Measurements from ENCODE around the gene PRDM16. TPM values are rescaled to one million over a fixed set of nuclear protein-coding genes. Genes with fewer than 3 reads are reported as not detected.

Gene PRDM16
- total RNA-seq, 2 experiments from 2014 or later = not detected

GRCh38 chr1:3176820-3177219 is 107.8 kb downstream of the PRDM16 start:
- intact Hi-C loops (cut with micrococcal nuclease; ENCODE audit: unreplicated experiment) = no loop called here
- no TSS peak for BruUV-seq (replicated peaks)
- ChIA-PET CTCF (ENCODE audit: unreplicated experiment) (no interaction called here), POLR2A (no interaction called here)
- no peak for DNase-seq (ENCODE audit: low spot score)
- Histone ChIP-seq H3K9me2 (ENCODE audit: insufficient read depth, low read length) (no peaks in the 10 kb centered on the region), H3K27ac (ENCODE audit: low read depth, low read length, poor library complexity, severe bottlenecking) (no peak overlapping the region), H3K4me3 (ENCODE audit: low read depth, low read length, poor library complexity, severe bottlenecking) (no peak overlapping the region), H2AFZ (ENCODE audit: low read length) (no peak overlapping the region), H3K79me2 (ENCODE audit: insufficient read depth, low read depth, low read length) (no peaks in the 10 kb centered on the region), H3K36me3 (ENCODE audit: insufficient read depth, low read length) (no peaks in the 10 kb centered on the region), H4K20me1 (ENCODE audit: insufficient read depth, low read length) (no peaks in the 10 kb centered on the region), H3K9me3 (ENCODE audit: low read length) (0 out of 2 replicates have a peak, but pooled peaks cover 5% of the 10 kb centered on the region), H3K4me2 (ENCODE audit: low read length) (no peak overlapping the region), H3K4me1 (ENCODE audit: insufficient read depth, low read length, poor library complexity, severe bottlenecking) (no peaks in the 10 kb centered on the region)
- TF ChIP-seq EZH2phosphoT487 (IDR thresholded peaks at IDR 0.05; ENCODE audit: borderline replicate concordance, low read depth, low read length) (no peak), CTCF (conservative IDR thresholded peaks at IDR 0.05; ENCODE audit: low read length) (no peak)

GRCh38 chr1:3178279-3178678 is 109.3 kb downstream of the PRDM16 start:
- Histone ChIP-seq H3K4me2 (ENCODE audit: low read length) (no peak overlapping the region), H3K9me2 (ENCODE audit: insufficient read depth, low read length) (no peaks in the 10 kb centered on the region), H3K36me3 (ENCODE audit: insufficient read depth, low read length) (no peaks in the 10 kb centered on the region), H4K20me1 (ENCODE audit: insufficient read depth, low read length) (no peaks in the 10 kb centered on the region), H3K4me1 (ENCODE audit: insufficient read depth, low read length, poor library complexity, severe bottlenecking) (no peaks in the 10 kb centered on the region), H2AFZ (ENCODE audit: low read length) (no peak overlapping the region), H3K79me2 (ENCODE audit: insufficient read depth, low read depth, low read length) (no peaks in the 10 kb centered on the region), H3K9me3 (ENCODE audit: low read length) (0 out of 2 replicates have a peak, but pooled peaks cover 5% of the 10 kb centered on the region), H3K4me3 (ENCODE audit: low read depth, low read length, poor library complexity, severe bottlenecking) (no peak overlapping the region), H3K27ac (ENCODE audit: low read depth, low read length, poor library complexity, severe bottlenecking) (no peak overlapping the region)
- intact Hi-C loops (cut with micrococcal nuclease; ENCODE audit: unreplicated experiment) = no loop called here
- no peak for TF ChIP-seq EZH2phosphoT487 (IDR thresholded peaks at IDR 0.05; ENCODE audit: borderline replicate concordance, low read depth, low read length)
- TF ChIP-seq CTCF (conservative IDR thresholded peaks at IDR 0.05; ENCODE audit: low read length) = no peak
- ChIA-PET POLR2A (no interaction called here), CTCF (ENCODE audit: unreplicated experiment) (no interaction called here)
- DNase-seq (ENCODE audit: low spot score) = no peak
- BruUV-seq (replicated peaks) = no TSS peak

GRCh38 chr1:3179471-3179870 is 110.5 kb downstream of the PRDM16 start:
- ChIA-PET CTCF (ENCODE audit: unreplicated experiment) (no interaction called here), POLR2A (no interaction called here)
- H3K9me2 ChIP-seq (ENCODE audit: insufficient read depth, low read length) = no peaks in the 10 kb centered on the region
- no peaks in the 10 kb centered on the region for H3K36me3 ChIP-seq (ENCODE audit: insufficient read depth, low read length)
- DNase-seq (ENCODE audit: low spot score) = no peak
- no peak overlapping the region for H3K4me3 ChIP-seq (ENCODE audit: low read depth, low read length, poor library complexity, severe bottlenecking)
- H3K27ac ChIP-seq (ENCODE audit: low read depth, low read length, poor library complexity, severe bottlenecking) = no peak overlapping the region
- H3K4me1 ChIP-seq (ENCODE audit: insufficient read depth, low read length, poor library complexity, severe bottlenecking) = no peaks in the 10 kb centered on the region
- H3K4me2 ChIP-seq (ENCODE audit: low read length) = no peak overlapping the region
- H2AFZ ChIP-seq (ENCODE audit: low read length) = no peak overlapping the region
- no TSS peak for BruUV-seq (replicated peaks)
- no peak for TF ChIP-seq EZH2phosphoT487 (IDR thresholded peaks at IDR 0.05; ENCODE audit: borderline replicate concordance, low read depth, low read length)
- no peak for TF ChIP-seq CTCF (conservative IDR thresholded peaks at IDR 0.05; ENCODE audit: low read length)
- no peaks in the 10 kb centered on the region for H4K20me1 ChIP-seq (ENCODE audit: insufficient read depth, low read length)
- intact Hi-C loops (cut with micrococcal nuclease; ENCODE audit: unreplicated experiment) = no loop called here
- 0 out of 2 replicates have a peak, but pooled peaks cover 5% of the 10 kb centered on the region for H3K9me3 ChIP-seq (ENCODE audit: low read length)
- no peaks in the 10 kb centered on the region for H3K79me2 ChIP-seq (ENCODE audit: insufficient read depth, low read depth, low read length)
